Astrocyte (in vitro differentiated cells and primary cell): Measurements from ENCODE around the gene NNAT. TPM values are rescaled to one million over a fixed set of nuclear protein-coding genes. Genes with fewer than 3 reads are reported as not detected.
A peak's percentile ranks its signal among the peaks of the same experiment; 100 is the strongest.

Experiments
- DNase-seq: peaks from one replicate; pipeline ENCODE4 v3.0.0-alpha.2; 2010; ENCODE audit warnings: low read depth
- FAIRE-seq: peaks from 2 replicates; lab custom pipeline; 2011; peaks lifted over from hg19 to GRCh38; lab: Jason Lieb, UNC
- H2AFZ ChIP-seq: 2 replicates; pipeline ENCODE4 v1.6.0; 2012; ENCODE audit warnings: low read depth, low read length, inconsistent platforms
- H3K27ac ChIP-seq: 2 replicates; pipeline ENCODE4 v1.5.1; 2011; ENCODE audit warnings: low read depth, low read length, inconsistent platforms
- H3K27me3 ChIP-seq: 2 replicates; pipeline ENCODE4 v1.6.0; 2011; ENCODE audit warnings: low read length, inconsistent platforms; ENCODE audit not compliant: insufficient read depth
- H3K36me3 ChIP-seq: 2 replicates; pipeline ENCODE4 v1.5.1; 2011; ENCODE audit warnings: low read length, inconsistent platforms; ENCODE audit not compliant: insufficient read depth
- H3K4me1 ChIP-seq: 2 replicates; pipeline ENCODE4 v1.5.1; 2011; ENCODE audit warnings: low read length, inconsistent platforms; ENCODE audit not compliant: insufficient read depth
- H3K4me2 ChIP-seq: 2 replicates; pipeline ENCODE4 v1.6.0; 2012; ENCODE audit warnings: low read length, inconsistent platforms
- H3K4me3 ChIP-seq: 2 replicates; pipeline ENCODE4 v1.5.1; 2011; ENCODE audit warnings: low read depth, mild to moderate bottlenecking, low read length, inconsistent platforms; ENCODE audit not compliant: insufficient read depth
- H3K79me2 ChIP-seq: 2 replicates; pipeline ENCODE4 v1.6.0; 2012; ENCODE audit warnings: mild to moderate bottlenecking, low read length, inconsistent platforms; ENCODE audit not compliant: insufficient read depth
- H3K9ac ChIP-seq: 2 replicates; pipeline ENCODE4 v1.6.0; 2012; ENCODE audit warnings: mild to moderate bottlenecking, low read length, inconsistent platforms
- H3K9me3 ChIP-seq: 2 replicates; pipeline ENCODE4 v1.5.1; 2012; ENCODE audit warnings: low read depth, mild to moderate bottlenecking, low read length, inconsistent platforms; ENCODE audit not compliant: insufficient read depth
- H4K20me1 ChIP-seq: 2 replicates; pipeline ENCODE4 v1.6.0; 2012; ENCODE audit warnings: low read length, inconsistent platforms; ENCODE audit not compliant: insufficient read depth
- H3K27ac Mint-ChIP-seq: one replicate; pipeline ENCODE4 v1.8.0; 2021; ENCODE audit warnings: mild to moderate bottlenecking, mixed read lengths; ENCODE audit not compliant: unreplicated experiment
- H3K27me3 Mint-ChIP-seq: one replicate; pipeline ENCODE4 v1.8.0; 2021; ENCODE audit warnings: low read depth, mixed read lengths; ENCODE audit not compliant: unreplicated experiment
- H3K36me3 Mint-ChIP-seq: one replicate; pipeline ENCODE4 v1.8.0; 2021; ENCODE audit warnings: low read depth, mixed read lengths; ENCODE audit not compliant: unreplicated experiment
- H3K4me1 Mint-ChIP-seq: one replicate; pipeline ENCODE4 v1.8.0; 2021; ENCODE audit warnings: low read depth, mixed read lengths; ENCODE audit not compliant: unreplicated experiment
- H3K4me3 Mint-ChIP-seq: one replicate; pipeline ENCODE4 v1.8.0; 2021; ENCODE audit warnings: mild to moderate bottlenecking, moderate library complexity, mixed read lengths; ENCODE audit not compliant: unreplicated experiment
- H3K9me3 Mint-ChIP-seq: one replicate; pipeline ENCODE4 v1.8.0; 2021; ENCODE audit warnings: mild to moderate bottlenecking, mixed read lengths; ENCODE audit not compliant: unreplicated experiment
- EZH2 ChIP-seq: IDR thresholded peaks from 2 replicates; pipeline ENCODE4 v1.6.1; 2012; ENCODE audit warnings: mild to moderate bottlenecking, low read length, inconsistent platforms; ENCODE audit not compliant: insufficient read depth
- total RNA-seq: library from RNA; stranded (reverse); gene quantifications from 2 replicates; pipeline ENCODE4 v1.2.1, GENCODE V29; 2021
- TF ChIP-seq, protein P1 (sequence below): IDR thresholded peaks from 2 replicates; pipeline ENCODE4 v1.5.1; 2011; ENCODE audit warnings: low read depth, mild to moderate bottlenecking, inconsistent platforms, low read length, moderate library complexity; ENCODE audit not compliant: insufficient read depth

Gene NNAT
- total RNA-seq, 1 donor from 2014 or later: 3.6 TPM

GRCh38 chr20:37525810-37526209, 4.8 kb downstream of the NNAT start:
- H3K4me3 Mint-ChIP-seq: peak overlapping the region; percentile 96
- Histone ChIP-seq H3K27ac (no peak overlapping the region), H3K9ac (peak overlapping the region; percentile 97), H3K27me3 (no peaks in the 10 kb centered on the region), H2AFZ (no peak overlapping the region), H3K79me2 (peaks cover 69% of the 10 kb centered on the region), H3K4me3 (peak overlapping the region; percentile 30), H3K9me3 (no peaks in the 10 kb centered on the region), H3K36me3 (no peaks in the 10 kb centered on the region), H3K4me1 (peaks cover 30% of the 10 kb centered on the region), H3K4me2 (peak overlapping the region; percentile 88), H4K20me1 (peaks cover 61% of the 10 kb centered on the region)
- peaks cover 30% of the 10 kb centered on the region for H3K4me1 Mint-ChIP-seq
- H3K36me3 Mint-ChIP-seq: peaks cover 10% of the 10 kb centered on the region
- TF ChIP-seq, protein P1, sequence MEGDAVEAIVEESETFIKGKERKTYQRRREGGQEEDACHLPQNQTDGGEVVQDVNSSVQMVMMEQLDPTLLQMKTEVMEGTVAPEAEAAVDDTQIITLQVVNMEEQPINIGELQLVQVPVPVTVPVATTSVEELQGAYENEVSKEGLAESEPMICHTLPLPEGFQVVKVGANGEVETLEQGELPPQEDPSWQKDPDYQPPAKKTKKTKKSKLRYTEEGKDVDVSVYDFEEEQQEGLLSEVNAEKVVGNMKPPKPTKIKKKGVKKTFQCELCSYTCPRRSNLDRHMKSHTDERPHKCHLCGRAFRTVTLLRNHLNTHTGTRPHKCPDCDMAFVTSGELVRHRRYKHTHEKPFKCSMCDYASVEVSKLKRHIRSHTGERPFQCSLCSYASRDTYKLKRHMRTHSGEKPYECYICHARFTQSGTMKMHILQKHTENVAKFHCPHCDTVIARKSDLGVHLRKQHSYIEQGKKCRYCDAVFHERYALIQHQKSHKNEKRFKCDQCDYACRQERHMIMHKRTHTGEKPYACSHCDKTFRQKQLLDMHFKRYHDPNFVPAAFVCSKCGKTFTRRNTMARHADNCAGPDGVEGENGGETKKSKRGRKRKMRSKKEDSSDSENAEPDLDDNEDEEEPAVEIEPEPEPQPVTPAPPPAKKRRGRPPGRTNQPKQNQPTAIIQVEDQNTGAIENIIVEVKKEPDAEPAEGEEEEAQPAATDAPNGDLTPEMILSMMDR: no peak
- no peak for TF ChIP-seq EZH2
- H3K27me3 Mint-ChIP-seq: no peaks in the 10 kb centered on the region
- H3K27ac Mint-ChIP-seq: peak overlapping the region; percentile 83
- DNase-seq: no peak
- no peaks in the 10 kb centered on the region for H3K9me3 Mint-ChIP-seq
- no peak for FAIRE-seq

GRCh38 chr20:37526238-37526838, 5.3 kb downstream of the NNAT start:
- H3K27me3 Mint-ChIP-seq: no peaks in the 10 kb centered on the region
- H3K36me3 Mint-ChIP-seq: peaks cover 8% of the 10 kb centered on the region
- Histone ChIP-seq H3K27me3 (no peaks in the 10 kb centered on the region), H3K79me2 (peaks cover 64% of the 10 kb centered on the region), H3K4me2 (peak overlapping the region; percentile 88), H3K9ac (peak overlapping the region; percentile 97), H3K36me3 (no peaks in the 10 kb centered on the region), H4K20me1 (peaks cover 56% of the 10 kb centered on the region), H2AFZ (no peak overlapping the region), H3K4me3 (peak overlapping the region; percentile 96), H3K27ac (peak overlapping the region; percentile 44), H3K4me1 (peaks cover 27% of the 10 kb centered on the region), H3K9me3 (no peaks in the 10 kb centered on the region)
- H3K27ac Mint-ChIP-seq: peak overlapping the region; percentile 83
- peaks cover 30% of the 10 kb centered on the region for H3K4me1 Mint-ChIP-seq
- no peak for FAIRE-seq
- no peaks in the 10 kb centered on the region for H3K9me3 Mint-ChIP-seq
- no peak for TF ChIP-seq EZH2
- TF ChIP-seq, protein P1: no peak
- DNase-seq: peak; percentile 27
- peak overlapping the region; percentile 96 for H3K4me3 Mint-ChIP-seq
